ENCODE measurements around the gene UBAC1.

UBAC1 gene

DNA sequence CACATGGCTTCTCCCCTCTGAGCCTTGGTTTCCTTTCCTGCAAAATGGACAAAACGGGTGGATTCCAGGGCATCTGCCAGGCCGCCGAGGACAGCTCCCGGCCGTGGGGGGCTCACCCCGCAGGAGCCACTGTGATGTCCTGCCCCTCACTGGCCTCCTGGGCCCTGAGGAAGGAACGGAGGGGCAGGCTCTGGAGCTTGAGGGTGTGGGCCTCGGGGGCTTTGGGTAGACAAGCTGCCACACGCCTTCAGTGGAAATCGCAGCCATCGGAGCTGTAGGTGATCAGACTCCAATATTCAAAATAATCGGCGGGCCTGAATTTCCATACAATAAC, 32.2 kb upstream of the UBAC1 start:
- DNase-seq = no peak

GRCh38 chr9:135992486-135993408, 31.6 kb upstream of the UBAC1 start:
- DNase-seq = peak; percentile 75

GRCh38 chr9:135991771-135992170, 30.6 kb upstream of the UBAC1 start:
- DNase-seq = no peak

- peak; percentile 87 for DNase-seq
Observed at GRCh38 chr9:135990468-135991429, 29.6 kb upstream of the UBAC1 start.

DNA sequence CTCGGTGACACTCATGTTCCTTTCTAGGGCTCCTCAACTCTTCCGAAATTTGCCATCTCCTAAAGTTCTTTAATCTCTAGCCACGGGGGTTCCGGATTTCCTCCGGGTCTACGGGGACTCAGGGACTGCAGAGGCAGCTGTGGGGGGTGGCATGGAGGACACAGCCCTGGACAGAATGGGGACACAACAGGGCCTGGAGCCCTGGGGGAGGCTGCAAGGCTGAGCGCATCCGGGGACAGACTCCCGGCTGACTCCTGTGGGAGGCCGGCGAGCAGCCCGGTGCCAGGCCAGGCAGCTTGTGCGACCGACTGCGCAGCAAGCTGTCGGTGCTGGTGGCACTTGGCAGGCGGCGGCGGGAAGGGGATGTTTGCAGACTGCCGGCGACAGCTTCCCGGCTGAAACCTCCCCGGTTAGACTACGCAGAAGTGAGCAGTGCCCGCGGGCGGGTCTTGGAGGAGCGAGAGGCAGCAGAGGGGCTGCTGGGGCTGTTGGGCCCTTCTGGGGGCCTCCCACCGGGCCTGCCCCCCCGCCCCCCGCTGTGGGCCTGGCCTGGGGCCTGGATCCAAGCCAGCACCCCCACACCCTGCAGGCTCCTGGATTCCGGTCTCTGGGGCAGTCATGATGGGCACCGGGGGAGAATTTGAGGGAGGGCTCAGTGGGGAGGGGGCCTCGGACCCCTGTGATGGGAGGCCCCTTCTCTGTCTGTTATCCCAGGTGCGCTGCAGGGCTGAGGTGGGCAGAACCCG, 28.7 kb upstream of the UBAC1 start:
- peak; percentile 86 for DNase-seq

DNA sequence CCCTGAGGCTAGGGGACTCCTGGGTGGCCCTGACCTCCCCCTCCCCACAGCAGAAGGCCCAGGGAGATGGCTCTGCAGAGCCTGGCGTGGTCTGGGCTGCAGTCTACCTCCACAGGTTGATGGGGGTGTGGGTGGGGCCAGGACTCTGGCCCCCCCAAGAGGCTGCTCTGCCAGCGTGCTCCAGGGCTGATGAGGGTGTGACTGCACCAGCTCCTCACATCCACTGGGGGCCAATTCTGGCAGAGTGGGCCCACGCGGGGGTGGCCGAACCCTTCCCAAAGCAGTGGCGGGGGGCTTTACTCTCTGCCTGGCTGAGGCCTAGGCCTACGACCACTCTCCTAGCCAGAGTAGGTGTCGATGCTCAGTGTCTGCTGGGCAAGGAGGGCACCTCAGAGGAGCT, 28.0 kb upstream of the UBAC1 start:
- DNase-seq = no peak

DNA sequence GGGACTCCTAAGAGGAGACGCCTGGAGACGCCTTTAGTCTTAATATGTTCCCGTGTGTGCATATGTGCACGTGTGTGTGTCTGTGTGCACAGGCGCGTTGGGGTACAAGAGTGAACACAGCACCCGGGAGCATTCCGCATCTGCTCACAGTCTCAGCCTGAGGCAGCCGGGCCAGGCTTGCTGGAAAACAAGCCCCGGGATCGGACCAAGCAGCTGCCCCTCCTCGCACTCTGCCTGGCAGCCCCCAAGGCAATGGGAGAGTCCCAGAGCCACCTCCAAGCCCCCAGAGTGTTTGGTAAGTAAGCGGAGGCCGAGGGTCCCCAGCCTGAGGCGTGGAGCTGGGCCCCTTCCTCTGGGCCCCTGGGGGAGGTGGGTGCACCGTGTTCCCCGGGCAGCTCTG, 27.3 kb upstream of the UBAC1 start:
- no peak for DNase-seq

- DNase-seq = no peak
Observed at GRCh38 chr9:135987838-135988404, 26.7 kb upstream of the UBAC1 start.

DNA sequence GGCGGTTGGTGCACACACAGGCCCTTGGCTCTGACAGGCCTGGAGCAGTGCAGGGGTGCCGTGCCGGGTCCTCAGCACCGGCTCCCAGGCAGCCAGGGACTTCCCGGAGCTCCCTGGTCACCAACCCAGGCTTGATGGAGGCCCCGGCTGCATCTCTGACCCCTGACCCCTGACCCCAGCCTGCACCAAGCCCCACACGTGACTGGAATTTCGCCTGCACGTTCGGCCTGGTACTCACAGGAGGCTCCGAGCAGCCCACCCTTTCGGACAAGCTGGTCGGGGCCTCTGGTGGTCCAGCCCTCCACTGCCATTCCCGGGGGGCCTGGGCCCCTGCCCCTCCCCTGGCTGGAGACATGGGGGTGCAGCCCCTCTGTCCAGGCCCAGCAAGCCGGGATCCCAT, 25.4 kb upstream of the UBAC1 start:
- no peak for DNase-seq

GRCh38 chr9:135985889-135986288, 24.7 kb upstream of the UBAC1 start:
- no peak for DNase-seq

- DNase-seq = no peak
Observed at GRCh38 chr9:135985459-135985774, 24.2 kb upstream of the UBAC1 start.

- DNase-seq = no peak
Observed at GRCh38 chr9:135984072-135984710, 23.0 kb upstream of the UBAC1 start.

DNA sequence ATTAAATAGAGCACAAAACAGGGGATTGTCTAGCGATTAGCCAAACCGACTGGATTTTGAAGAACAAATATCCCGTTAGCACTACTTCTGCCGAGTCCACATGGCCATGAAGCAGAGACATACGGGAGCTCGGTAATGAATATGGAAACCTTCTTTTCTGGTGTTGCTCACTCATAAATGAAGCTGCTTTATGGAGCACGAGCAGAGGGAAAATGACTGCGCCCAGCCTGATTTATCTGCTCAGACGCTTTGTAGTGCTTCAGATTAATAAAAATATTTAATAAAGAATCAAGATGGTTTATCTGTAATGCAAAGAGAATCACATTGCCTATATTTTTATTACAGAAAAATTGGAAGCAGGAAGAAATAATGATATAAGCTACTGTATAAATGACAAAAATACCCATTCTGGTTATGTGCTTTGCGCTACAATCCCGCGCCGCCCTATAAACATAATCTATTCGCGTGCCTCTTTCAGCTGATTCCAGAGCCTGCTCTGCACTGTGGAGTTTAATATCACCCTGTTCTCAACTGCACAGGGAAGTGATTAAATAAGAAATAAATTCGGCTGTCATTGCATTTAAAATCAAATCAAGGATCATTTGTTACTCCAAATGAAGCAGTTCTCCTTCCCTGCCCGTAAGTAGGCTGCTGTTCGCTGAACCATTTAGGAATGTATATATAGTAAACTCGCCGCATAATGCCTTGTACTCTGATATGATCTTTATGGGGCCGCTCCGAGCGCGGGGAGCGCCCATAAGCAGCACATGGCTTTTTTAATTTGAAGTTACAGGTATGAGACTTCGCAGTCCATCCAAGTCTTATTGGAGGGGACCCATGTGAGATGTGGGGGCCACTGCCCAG, 22.3 kb upstream of the UBAC1 start:
- no peak for DNase-seq

- DNase-seq = no peak
Observed at GRCh38 chr9:135982499-135983207, 21.5 kb upstream of the UBAC1 start.

- DNase-seq = no peak
Observed at GRCh38 chr9:135980926-135981630, 19.9 kb upstream of the UBAC1 start.

GRCh38 chr9:135979547-135980166, 18.5 kb upstream of the UBAC1 start:
- no peak for DNase-seq

GRCh38 chr9:135978642-135979546, 17.7 kb upstream of the UBAC1 start:
- peak; percentile 48 for DNase-seq

GRCh38 chr9:135976944-135977343, 15.8 kb upstream of the UBAC1 start:
- DNase-seq = no peak

All from NCI-H2171 treated with DMSO at 0.1 percent for 48 hours (cell line).